HG03439 (cell line): ENCODE measurements around the gene ITIH5.

Source experiments
- ATAC-seq: cut with Tn5 transposase; IDR thresholded peaks from one replicate; pipeline ENCODE4 v1.9.1; 2021; ENCODE audit warnings: mild to moderate bottlenecking, moderate library complexity; ENCODE audit not compliant: unreplicated experiment

Gene ITIH5

GRCh38 chr10:7589748-7590147 lies 77.0 kb downstream of the ITIH5 start:
- no peak for ATAC-seq

GRCh38 chr10:7587865-7588188 lies 78.9 kb downstream of the ITIH5 start:
- ATAC-seq = no peak

- ATAC-seq = no peak
Observed at GRCh38 chr10:7587168-7587864, 79.5 kb downstream of the ITIH5 start.

GRCh38 chr10:7585228-7585627 lies 81.5 kb downstream of the ITIH5 start:
- ATAC-seq = no peak

- ATAC-seq = no peak
Observed at GRCh38 chr10:7583626-7584025, 83.1 kb downstream of the ITIH5 start.

- ATAC-seq = no peak
Observed at GRCh38 chr10:7580520-7580919, 86.2 kb downstream of the ITIH5 start.

DNA sequence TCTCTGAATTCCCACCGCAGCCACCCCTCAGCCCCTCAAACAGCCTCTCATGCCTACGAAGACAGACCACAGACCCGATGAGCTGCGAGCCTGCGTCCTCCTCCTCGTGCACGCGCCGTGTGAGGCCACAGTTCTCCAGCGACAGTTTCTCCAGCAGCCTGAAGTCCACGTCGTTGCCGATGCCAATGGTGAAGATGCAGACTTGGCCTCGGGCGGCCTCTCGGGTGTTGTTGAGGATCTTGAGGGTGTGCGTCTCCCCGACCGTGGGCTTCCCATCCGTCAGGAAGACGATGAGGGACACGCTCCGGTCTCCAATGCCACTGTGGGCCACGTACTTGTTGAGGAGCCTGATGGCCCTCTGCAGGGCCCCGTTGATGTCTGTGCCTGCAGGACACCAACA lies 87.1 kb downstream of the ITIH5 start:
- no peak for ATAC-seq

- ATAC-seq = no peak
Observed at GRCh38 chr10:7577579-7577978, 89.2 kb downstream of the ITIH5 start.

- no peak for ATAC-seq
Observed at GRCh38 chr10:7577176-7577575, 89.6 kb downstream of the ITIH5 start.

- ATAC-seq = no peak
Observed at GRCh38 chr10:7576340-7576739, 90.4 kb downstream of the ITIH5 start.

GRCh38 chr10:7572391-7572790 lies 94.4 kb downstream of the ITIH5 start:
- ATAC-seq = no peak

DNA sequence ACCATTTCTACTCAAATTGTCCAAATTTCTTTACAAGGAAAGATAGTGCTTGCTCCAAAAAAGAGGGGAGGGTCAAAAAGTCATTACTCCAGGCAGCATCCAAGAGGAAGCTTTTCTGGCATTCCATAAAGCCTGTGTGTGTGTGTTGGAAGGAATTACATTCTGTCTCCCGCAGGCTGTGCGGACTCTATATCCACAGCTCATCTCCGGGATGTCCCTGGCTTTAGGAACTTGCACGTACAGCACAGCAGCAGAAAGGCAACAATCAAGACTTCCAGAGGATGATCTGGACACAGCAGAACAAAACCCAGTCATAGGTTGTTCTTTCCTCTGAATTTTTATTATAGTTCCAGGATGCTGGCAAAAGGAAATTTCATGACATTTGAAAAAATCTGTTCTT lies 94.8 kb downstream of the ITIH5 start:
- ATAC-seq = no peak

- no peak for ATAC-seq
Observed at GRCh38 chr10:7567911-7568620, 98.7 kb downstream of the ITIH5 start.

DNA sequence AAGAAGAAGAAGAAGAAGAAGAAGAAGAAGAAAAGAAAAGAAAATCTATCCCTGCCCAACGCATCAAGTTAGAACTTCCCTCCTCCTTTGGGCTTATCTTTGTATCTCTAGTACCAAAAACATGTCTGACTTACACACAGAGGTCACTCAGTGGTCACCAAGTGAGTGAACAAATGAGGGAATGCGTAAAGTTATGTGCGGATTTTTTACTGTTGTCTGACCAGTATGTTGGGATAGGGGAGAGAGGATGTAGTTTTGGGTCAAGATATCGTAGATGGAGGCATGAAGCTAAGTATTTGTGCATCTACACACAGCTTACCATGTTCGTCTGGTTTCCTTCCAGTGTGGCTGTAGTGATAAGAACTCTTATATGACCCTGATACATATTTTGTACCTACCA lies 99.9 kb downstream of the ITIH5 start:
- no peak for ATAC-seq

DNA sequence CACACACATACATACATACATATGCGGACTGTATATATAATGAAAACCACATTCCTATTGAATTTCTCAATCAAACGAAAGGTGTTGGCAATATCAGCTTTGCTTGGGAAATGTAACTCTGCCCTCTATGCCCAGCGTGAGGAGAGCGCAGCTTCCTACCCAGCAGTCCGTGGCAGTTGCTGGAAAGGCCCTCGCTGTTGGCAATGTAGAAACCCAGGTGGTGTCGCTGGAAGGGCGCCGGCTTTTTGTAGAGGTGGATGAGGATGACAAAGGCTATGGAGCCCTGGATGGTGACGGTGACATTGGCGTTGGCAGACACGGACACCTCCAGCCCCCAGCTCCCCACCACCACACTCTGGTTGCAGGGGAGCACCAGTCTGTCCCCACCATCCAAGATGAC lies 100.9 kb downstream of the ITIH5 start:
- no peak for ATAC-seq

- no peak for ATAC-seq
Observed at GRCh38 chr10:7563770-7564169, 103.0 kb downstream of the ITIH5 start.

- ATAC-seq = no peak
Observed at GRCh38 chr10:7563368-7563767, 103.4 kb downstream of the ITIH5 start.

DNA sequence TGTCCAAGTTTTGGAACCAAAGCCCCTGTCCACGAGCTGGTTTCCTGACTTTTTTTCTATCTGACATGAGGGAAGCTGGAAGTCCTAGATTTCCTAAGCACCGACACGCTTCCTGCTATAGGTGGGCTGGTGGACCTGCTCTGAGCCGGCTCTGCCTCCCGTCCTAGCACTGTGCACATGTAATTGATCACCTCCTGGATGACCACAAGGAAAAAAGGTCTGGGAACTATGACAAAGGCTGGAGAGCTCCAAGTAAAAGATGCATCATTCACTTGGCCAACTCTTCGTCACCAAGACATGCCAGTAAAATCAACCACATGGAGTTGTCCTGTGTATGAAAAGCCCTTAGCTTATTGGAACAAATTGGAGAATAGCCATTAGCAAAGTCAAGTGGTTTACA lies 104.8 kb downstream of the ITIH5 start:
- ATAC-seq = no peak

- no peak for ATAC-seq
Observed at GRCh38 chr10:7561216-7561893, 105.4 kb downstream of the ITIH5 start.

- ATAC-seq = no peak
Observed at GRCh38 chr10:7560519-7560918, 106.2 kb downstream of the ITIH5 start.

DNA sequence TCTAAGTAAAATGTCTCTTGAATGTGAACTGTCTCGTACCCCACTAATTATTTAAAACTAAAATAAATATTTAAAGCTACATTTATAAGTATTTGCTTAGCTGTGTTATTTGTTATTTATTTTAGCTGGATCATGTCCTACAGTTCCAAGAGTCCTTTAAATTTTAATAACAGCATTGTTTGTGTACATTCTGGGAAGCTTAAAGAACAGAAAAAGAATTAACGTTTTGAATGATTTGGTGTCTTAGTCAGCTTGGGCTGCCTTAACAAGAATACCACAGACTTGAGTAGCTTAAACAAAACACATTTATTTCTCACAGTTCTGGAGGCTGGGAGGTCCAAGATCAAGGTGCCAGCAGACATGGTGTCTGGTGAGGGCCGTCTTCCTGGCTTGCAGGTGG lies 107.4 kb downstream of the ITIH5 start:
- ATAC-seq = no peak

DNA sequence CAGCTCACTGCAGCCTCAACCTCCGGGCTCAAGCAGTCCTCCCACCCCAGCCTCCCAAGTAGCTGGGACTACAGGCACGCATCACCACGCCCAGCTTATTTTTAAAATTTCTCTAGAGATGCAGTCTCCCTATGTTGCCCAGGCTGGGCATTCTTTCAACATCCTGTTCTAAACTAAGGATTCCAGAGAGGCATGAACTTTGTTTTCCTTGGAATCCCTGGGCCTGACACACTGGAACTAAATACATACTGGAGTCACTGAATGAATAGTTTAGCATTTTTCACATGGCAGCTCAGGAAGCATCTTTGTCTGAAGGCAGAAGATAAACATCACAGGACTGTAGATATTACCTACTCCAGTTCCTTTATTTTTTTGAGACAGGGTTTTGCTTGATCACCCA lies 108.7 kb downstream of the ITIH5 start:
- ATAC-seq = no peak
